ENCODE results near the gene SYT6. TPM values are rescaled to one million over a fixed set of nuclear protein-coding genes. Genes with fewer than 3 reads are reported as not detected.

SYT6 gene
- total RNA-seq, 1 experiment from 2014 or later: not detected

DNA sequence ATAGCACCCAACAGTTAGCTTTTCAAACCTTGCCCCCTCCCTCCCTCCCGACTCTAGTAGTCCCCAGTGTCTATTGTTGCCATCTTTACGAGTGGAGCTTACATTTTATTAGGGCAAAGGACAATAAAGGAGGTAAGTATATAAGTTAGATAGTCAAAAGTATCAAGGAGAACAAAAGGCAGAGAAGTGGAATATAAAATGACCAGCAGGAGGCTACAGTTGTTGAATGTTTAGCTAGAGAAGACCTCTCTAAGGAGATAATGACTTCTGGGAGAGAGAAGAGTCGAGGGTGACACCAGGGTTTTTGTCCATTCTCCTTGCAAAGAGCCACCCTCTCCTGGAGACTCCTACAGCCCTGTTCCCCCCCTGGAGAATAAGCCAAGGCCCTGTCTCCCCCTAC lies 48.7 kb downstream of the SYT6 start:
- no peaks in the 10 kb centered on the region for H3K9me2 ChIP-seq (ENCODE audit: insufficient read depth)
- H2AFZ ChIP-seq (ENCODE audit: low read depth, low read length, poor library complexity, severe bottlenecking): no peak overlapping the region
- DNase-seq (ENCODE audit: low read depth, low spot score) (no peak), ATAC-seq (no peak)
- ChIA-PET CTCF (interaction anchor here (0.7 to 1.0 kb wide), 2 partner anchors 178 to 393 kb away, joined by 3 read pairs; no protein-coding TSS in a partner anchor), POLR2A (no interaction called here), RAD21 (ENCODE audit: low non-redundant PET in 1 of 2, low total read pairs in 2 of 2, uncharacterized antibody in 2 of 2, unreplicated experiment in 2 of 2) (no interaction called here)
- H3K9ac ChIP-seq (ENCODE audit: low read length): no peak overlapping the region
- H3K27ac ChIP-seq (ENCODE audit: low read depth, low read length): no peak overlapping the region
- intact Hi-C loops (cut with micrococcal nuclease): no loop called here
- no peaks in the 10 kb centered on the region for H3K79me2 ChIP-seq (ENCODE audit: insufficient read depth, low read length)
- H3K36me3 ChIP-seq (ENCODE audit: control insufficient read depth in 1 of 2, insufficient read depth in 2 of 2, low read length in 2 of 2): no peaks in the 10 kb centered on the region
- no peaks in the 10 kb centered on the region for H3K4me1 ChIP-seq (ENCODE audit: control insufficient read depth in 1 of 2, insufficient read depth in 2 of 2, low read length in 2 of 2)
- peaks cover 29% of the 10 kb centered on the region for H3K27me3 ChIP-seq (ENCODE audit: insufficient read depth, low read length)
- no peak overlapping the region for H3K4me3 ChIP-seq (replicated peaks in 1 of 2; ENCODE audit: low read depth in 1 of 2, low read length in 2 of 2)
- H3K4me2 ChIP-seq (ENCODE audit: low read length): no peak overlapping the region
- BruUV-seq (replicated peaks): no TSS peak
- TF ChIP-seq, protein P1, sequence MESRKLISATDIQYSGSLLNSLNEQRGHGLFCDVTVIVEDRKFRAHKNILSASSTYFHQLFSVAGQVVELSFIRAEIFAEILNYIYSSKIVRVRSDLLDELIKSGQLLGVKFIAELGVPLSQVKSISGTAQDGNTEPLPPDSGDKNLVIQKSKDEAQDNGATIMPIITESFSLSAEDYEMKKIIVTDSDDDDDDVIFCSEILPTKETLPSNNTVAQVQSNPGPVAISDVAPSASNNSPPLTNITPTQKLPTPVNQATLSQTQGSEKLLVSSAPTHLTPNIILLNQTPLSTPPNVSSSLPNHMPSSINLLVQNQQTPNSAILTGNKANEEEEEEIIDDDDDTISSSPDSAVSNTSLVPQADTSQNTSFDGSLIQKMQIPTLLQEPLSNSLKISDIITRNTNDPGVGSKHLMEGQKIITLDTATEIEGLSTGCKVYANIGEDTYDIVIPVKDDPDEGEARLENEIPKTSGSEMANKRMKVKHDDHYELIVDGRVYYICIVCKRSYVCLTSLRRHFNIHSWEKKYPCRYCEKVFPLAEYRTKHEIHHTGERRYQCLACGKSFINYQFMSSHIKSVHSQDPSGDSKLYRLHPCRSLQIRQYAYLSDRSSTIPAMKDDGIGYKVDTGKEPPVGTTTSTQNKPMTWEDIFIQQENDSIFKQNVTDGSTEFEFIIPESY (IDR thresholded peaks at IDR 0.05; ENCODE audit: extremely low read depth, insufficient replicate concordance, low read length): no peak
- TF ChIP-seq POLR2A (IDR thresholded peaks at IDR 0.05; ENCODE audit: borderline replicate concordance, extremely low read depth, insufficient read depth, insufficient read length): no peak
- no peak for TF ChIP-seq EZH2phosphoT487 (IDR thresholded peaks at IDR 0.05; ENCODE audit: borderline replicate concordance)
- TF ChIP-seq CTCF (IDR thresholded peaks at IDR 0.05 in 2 of 3, conservative IDR thresholded peaks at IDR 0.05 in 1 of 3; ENCODE audit: borderline replicate concordance in 1 of 3, insufficient read depth in 1 of 3, low read depth in 2 of 3, low read length in 2 of 3): 0 out of 6 replicates have a peak, but pooled peaks of 1 of the 3 experiments have one; percentile 10
- no peak for TF ChIP-seq RAD21 (IDR thresholded peaks at IDR 0.05; ENCODE audit: low read depth)
- TF ChIP-seq, protein P2, sequence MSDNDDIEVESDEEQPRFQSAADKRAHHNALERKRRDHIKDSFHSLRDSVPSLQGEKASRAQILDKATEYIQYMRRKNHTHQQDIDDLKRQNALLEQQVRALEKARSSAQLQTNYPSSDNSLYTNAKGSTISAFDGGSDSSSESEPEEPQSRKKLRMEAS (IDR thresholded peaks at IDR 0.05): no peak
- no peaks in the 10 kb centered on the region for H4K20me1 ChIP-seq (ENCODE audit: insufficient read depth)
- no peaks in the 10 kb centered on the region for H3K9me3 ChIP-seq (ENCODE audit: control insufficient read depth in 1 of 2, insufficient read depth in 1 of 2, low read depth in 1 of 2, low read length in 2 of 2)
